HG03565 (cell line): ENCODE results near the gene GYG2.
"Not testable (repeated sequence)": the region's sequence is repeated elsewhere in the genome, so short reads cannot be mapped to it uniquely, and the experiment has no call there.

Experiments used
- ATAC-seq: cut with Tn5 transposase; IDR thresholded peaks from one replicate; pipeline ENCODE4 v1.9.1; 2021; ENCODE audit warnings: mild to moderate bottlenecking, moderate library complexity; ENCODE audit not compliant: unreplicated experiment

GYG2 gene

GRCh38 chrX:2828344-2828958, at the start of gene GYG2:
GYG2 (plus strand) TSS chrX:2828930; CDS start chrX:2830189, 1,259 bp downstream.
- ATAC-seq, result no peak

GRCh38 chrX:2780472-2781225, 48.1 kb upstream of the GYG2 start:
- ATAC-seq, result not testable (repeated sequence)

GRCh38 chrX:2781226-2781571, 47.5 kb upstream of the GYG2 start:
- ATAC-seq, result no peak

- ATAC-seq, result no peak
Observed at GRCh38 chrX:2781698-2782097, 47.0 kb upstream of the GYG2 start.

- ATAC-seq, result no peak
Observed at GRCh38 chrX:2782171-2782570, 46.6 kb upstream of the GYG2 start.

- no peak for ATAC-seq
Observed at GRCh38 chrX:2782778-2783177, 46.0 kb upstream of the GYG2 start.

- ATAC-seq, result no peak
Observed at GRCh38 chrX:2784026-2784425, 44.7 kb upstream of the GYG2 start.

GRCh38 chrX:2785538-2785937, 43.2 kb upstream of the GYG2 start:
- no peak for ATAC-seq

- no peak for ATAC-seq
Observed at GRCh38 chrX:2788980-2789379, 39.8 kb upstream of the GYG2 start.

GRCh38 chrX:2789569-2789968, 39.2 kb upstream of the GYG2 start:
- no peak for ATAC-seq

GRCh38 chrX:2793752-2794151, 35.0 kb upstream of the GYG2 start:
- ATAC-seq, result no peak

GRCh38 chrX:2794336-2794735, 34.4 kb upstream of the GYG2 start:
- ATAC-seq, result no peak

GRCh38 chrX:2796808-2797207, 31.9 kb upstream of the GYG2 start:
- not testable (repeated sequence) for ATAC-seq

GRCh38 chrX:2799369-2799768, 29.4 kb upstream of the GYG2 start:
- no peak for ATAC-seq

- not testable (repeated sequence) for ATAC-seq
Observed at GRCh38 chrX:2799980-2800379, 28.8 kb upstream of the GYG2 start.

- ATAC-seq, result no peak
Observed at GRCh38 chrX:2801223-2801622, 27.5 kb upstream of the GYG2 start.

GRCh38 chrX:2802376-2803090, 26.2 kb upstream of the GYG2 start:
- not testable (repeated sequence) for ATAC-seq

- not testable (repeated sequence) for ATAC-seq
Observed at GRCh38 chrX:2803486-2803885, 25.2 kb upstream of the GYG2 start.

GRCh38 chrX:2804106-2804843, 24.5 kb upstream of the GYG2 start:
- not testable (repeated sequence) for ATAC-seq

GRCh38 chrX:2804858-2805257, 23.9 kb upstream of the GYG2 start:
- not testable (repeated sequence) for ATAC-seq

- ATAC-seq, result no peak
Observed at GRCh38 chrX:2811271-2811670, 17.5 kb upstream of the GYG2 start.
